GM21367 (cell line): ENCODE measurements around the gene TRAIP.
"Not testable (repeated sequence)": the region's sequence is repeated elsewhere in the genome, so short reads cannot be mapped to it uniquely, and the experiment has no call there.

Experiments
- ATAC-seq: cut with Tn5 transposase; IDR thresholded peaks from one replicate; pipeline ENCODE4 v1.9.1; 2021; ENCODE audit not compliant: unreplicated experiment

TRAIP gene

GRCh38 chr3:49856181-49857005 is at the start of gene TRAIP:
Gene TRAIP (minus strand): TSS chr3:49856564. CDS start chr3:49856453, 111 bp downstream.
- peak; percentile 91 for ATAC-seq

DNA sequence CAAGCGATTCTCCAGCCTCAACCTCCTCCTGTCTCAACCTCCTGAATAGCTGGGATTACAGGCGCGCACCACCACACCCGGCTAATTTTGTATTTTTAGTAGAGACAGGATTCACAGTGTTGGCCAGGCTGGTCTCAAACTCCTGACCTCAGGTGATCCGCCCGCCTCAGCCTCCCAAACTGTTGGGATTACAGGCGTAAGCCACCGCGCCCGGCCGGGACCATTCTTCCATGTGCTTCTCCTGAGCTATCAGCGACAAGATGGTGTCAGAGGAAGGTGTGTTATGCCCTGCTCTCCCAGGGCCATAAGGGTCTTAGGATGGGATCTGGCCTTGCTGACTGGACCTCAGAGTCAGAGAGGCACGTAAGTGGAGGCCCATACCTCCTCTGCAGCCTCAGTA is 48.1 kb upstream of the TRAIP start:
- not testable (repeated sequence) for ATAC-seq

DNA sequence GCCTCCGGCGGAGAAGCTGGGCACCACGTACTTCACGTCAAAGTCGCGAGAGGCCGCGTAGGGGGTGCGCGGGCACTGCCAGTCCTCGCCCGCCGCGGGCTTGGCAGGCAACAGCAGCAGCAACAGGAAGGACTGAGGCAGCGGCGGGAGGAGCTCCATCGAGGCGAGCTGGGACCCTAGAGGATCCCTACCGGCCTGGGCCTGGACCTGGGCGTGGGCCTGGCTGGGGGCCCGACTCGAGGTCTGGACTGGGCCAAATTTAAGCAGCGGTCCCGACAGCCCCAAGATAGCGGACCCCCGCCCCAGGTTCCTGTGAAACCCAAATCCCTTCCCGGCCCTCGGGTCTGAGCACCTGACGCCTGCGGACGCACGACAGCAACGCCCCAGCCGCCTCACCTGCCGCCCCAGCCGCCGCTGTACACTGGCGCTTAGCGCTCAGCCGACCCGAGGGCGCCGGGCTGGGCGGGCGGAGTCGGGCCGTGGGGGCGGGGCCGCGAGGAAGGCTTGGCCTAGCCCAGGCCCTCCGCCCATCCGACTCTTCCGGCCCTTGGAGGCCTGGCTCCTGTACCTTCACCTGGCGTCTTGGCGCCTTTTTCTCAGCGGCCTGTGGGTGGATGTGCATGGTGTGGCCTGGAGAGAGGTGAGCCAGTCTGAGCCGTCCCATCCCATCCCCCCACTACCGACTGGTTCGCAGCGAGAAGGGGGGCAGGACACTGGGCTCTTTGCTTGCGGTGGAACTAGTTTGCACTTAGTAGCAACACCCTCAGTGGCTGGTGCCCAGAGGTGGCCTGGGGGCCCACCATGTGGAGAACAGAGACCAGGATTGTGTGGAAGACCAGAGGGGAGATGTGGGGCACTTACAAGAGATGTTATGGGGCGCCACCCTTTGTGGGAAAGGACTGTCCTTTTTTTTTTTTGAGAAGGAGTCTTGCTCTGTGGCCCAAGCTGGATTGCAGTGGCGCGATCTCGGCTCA is 47.4 kb upstream of the TRAIP start, which contains the start of gene MST1R:
TSS of gene MST1R (minus strand) at position 423 of the 974 bp plus-strand sequence. CDS start at position 159, 264 bp downstream.
- ATAC-seq: no peak

DNA sequence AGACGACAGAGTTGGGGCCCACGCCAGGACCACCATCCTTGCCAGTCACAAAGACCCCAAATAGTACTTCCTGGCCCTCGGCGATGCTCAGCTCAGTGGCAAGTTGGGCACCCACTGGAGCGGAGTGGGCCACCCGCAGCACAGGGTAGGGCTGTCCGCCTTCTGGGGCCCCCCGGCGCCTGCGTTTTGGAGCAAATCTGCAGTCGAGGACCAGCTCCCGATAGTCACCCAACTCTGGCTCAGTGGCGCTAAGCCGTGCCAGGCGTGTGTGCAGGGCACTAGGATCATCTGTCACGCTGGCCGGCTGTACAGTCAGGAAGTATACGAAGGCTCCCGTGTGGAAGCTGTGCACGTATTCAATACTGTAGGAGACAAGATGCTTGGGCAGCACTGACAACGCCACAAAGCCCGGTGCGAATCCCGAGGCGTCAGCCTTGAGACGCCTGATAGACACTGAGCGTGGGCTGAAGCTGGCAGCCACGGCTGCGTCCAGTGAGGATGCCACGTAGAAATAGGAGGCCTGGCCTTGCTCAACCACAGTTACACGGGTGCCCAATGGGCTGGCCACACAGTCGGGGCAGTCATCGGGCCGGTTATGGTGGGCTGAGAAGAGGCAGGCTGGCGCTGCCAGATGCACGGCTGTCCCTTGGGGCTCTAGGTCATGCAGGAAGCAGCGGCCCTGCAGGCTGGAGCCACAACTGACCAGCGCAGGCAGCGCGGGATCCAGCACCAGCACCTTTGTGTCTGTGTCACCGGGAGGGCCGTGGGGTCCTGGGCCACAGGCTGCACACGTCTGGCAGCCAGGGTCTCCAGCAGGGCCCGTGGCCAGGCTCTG is 46.4 kb upstream of the TRAIP start:
- ATAC-seq: no peak

DNA sequence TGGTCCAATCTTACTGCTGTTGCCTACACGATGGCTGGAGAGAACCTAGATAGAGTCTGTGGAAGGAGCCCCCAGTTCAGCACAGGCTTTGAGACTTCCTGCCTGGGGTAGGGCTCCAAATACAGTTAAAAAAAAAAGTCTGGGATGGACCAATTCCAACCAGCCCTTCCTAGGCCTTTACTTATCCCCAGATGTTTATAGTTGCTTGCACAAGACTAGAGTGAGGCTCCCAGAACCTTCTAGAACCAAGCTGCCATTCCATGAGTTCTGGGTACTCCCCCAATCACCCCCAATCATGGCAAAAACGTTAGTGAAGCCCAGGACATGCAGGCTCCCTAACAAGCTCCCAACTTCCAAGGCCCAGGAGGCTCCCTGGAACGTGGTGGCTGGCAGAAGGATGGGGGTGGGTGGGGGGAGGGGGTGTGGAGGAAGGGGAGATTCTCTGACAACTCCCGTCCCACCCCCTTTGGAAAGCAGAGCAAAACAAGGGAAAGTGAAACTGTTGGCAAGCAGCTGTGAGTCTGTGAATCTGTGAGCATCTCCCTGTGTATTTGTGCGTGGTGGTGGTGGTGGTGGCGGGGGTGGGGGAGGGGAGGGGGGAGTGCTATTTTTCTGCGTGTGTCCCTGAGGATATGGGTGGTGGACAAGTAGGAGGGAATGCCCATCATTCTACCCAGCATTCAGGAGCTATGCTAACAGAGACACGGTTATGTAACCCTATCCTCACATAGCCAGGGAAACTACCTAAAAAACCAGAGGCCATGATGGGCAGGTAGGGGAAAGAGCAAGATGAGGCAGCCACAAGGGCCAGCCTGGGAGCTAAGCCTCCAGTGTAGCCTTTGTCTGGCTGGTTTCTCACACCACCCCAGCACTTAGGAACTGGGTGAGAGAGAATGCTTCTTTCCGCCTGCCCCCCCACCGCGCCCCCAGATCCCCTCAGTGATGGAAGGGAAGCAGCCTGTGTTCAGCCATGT is 45.3 kb upstream of the TRAIP start:
- ATAC-seq: no peak

GRCh38 chr3:49900491-49901153 is 44.3 kb upstream of the TRAIP start:
- ATAC-seq: no peak

DNA sequence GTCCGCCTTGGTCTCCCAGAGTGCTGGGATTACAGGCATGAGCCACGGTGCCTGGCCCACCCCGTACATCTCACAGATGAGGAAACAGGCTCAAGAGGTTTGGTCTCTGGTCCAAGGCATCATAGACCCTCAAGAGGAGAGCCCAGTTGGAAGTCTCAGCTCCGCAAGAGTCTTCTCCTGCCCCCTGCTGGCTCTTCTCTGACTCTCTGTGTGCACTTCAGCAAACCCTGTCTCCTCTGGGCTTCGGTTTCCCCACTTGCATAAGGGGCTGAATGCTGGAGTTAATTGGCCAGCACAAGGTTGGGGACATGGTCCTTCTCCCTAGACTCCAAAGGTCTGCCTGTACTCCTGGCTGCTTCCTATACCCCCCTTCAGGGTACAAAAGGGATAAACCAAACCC is 43.5 kb upstream of the TRAIP start:
- no peak for ATAC-seq

DNA sequence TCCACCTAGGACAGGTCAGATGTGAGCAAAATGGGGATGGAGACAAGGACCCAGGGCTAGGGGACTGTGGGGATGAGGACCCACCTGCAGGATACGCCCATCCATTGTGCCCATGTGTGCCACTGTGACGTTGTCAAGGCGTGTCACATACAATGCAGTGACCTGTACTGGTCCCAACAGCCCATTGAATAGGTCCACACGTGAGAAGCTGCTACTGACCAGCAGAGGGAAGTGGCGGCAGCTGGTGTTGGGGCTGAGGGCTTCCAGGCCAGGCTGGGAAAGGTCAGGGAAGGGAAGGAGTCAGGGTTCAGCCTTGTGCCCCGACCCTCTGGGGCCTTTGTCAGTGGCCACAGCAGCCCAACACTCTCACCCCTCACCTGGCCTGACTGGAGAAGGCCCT is 42.6 kb upstream of the TRAIP start:
- ATAC-seq: no peak

DNA sequence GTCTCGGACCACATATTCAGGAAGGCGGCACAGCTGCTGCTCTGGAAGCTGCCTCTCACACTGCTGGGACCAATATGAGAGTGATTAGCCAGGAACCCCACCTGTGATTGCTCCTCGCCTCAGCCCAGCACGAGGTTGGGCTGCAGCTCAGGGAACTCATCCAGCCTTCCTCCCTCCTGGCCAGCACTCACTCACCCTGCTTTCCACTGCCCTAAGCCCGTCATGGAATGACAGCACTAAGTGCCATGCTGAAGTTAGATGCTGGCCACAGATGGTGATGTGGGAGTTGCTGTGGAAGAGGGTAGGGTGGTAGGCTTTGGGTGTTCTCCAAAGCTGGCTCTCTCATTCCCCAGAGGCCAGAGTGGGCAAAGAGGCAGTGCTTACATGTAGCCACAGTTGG is 40.0 kb upstream of the TRAIP start:
- ATAC-seq: no peak

DNA sequence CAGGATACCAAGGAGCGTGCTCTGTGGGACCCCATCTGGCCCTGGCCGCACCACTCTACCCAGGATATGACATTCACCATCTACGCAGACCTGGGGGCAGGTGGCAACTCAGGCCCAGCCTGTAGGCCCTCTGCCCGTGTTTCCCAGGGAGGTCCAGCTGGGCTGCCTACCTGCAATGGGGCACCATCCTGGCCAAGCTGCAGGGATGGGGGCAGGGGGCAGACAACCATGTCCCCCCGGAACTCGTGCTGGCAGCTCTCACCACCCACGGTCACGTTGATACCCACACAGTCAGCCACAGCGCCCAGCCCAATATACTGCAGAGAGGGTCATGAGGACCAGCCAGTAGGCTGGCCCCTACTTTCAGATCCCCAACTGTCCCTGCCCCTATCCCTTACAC is 39.4 kb upstream of the TRAIP start:
- ATAC-seq: no peak

- ATAC-seq: no peak
Observed at GRCh38 chr3:49889296-49889695, 32.9 kb upstream of the TRAIP start.

DNA sequence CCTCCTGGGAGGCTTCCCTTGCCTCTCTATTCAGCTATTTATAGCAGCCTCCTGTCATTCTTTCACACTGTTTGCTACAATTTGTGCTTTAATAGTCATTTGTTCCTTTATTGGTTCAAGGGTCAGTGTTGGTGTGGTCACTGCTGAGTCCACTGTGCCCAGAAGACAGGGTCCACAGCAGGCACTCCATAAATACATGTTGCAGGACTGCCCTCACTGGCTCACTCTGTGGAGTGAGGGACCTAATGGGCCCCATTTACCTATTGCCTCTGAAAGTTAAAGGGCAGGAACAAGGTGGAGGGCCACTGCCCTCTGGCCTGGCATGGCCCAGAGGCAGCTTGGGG is 30.5 kb upstream of the TRAIP start:
- ATAC-seq: no peak

DNA sequence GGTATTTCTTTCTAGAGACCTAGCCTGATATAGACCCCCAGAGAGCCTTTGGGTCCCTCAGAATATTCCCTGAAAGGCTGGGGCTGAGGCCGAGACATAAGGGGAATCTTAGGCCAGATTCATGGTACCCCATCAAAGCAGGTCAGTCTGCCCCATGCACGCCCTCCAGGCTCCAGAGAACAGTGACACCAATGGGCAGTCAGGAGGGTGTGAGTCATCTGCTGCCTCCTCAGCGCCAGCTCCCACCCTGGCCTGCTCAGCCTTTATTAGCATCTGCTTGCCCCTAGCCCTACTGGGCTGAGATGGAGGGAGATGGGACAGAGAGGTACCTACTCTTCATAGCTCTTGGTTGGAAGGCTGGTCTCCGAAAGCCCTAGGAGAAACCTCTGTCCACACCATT is 27.6 kb upstream of the TRAIP start:
- ATAC-seq: no peak

- ATAC-seq: no peak
Observed at GRCh38 chr3:49882166-49882565, 25.8 kb upstream of the TRAIP start.

DNA sequence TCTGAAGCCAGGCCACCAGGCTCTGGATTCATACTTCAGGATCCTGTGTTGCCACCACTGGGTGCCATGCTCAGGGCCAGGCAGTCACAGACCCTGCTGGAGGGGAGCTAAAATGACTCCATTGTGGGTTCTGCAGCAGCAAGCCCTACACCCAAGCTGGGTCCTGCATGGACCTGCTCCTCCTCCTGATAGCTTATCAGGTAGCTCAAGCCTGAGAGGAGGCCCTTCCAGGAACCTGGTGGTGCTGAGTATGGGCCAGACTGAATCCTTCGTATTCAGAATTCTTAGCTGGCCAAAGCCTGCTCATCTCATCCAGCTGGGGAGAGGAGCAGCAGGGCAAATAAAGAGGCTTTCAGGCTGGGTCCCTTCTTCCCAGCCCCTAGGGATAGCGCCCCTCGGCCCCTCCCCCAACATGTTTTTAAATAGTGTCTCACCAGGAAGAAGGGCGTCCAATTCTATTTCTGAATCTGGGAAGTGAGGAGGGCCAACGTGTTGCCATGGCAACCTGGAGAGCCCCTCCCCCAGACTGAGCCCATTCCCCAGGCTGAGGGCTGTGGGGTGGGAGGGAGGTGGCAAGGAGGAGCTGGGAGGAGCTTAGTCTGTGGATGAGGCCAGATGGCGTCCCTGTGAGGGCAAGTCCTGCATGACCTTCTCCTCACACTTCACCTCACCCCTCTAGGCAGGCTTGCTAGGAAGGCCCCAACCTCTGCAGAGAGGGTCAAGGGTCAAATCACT is 24.4 kb upstream of the TRAIP start:
- ATAC-seq: no peak

GRCh38 chr3:49879721-49880120 is 23.4 kb upstream of the TRAIP start:
- no peak for ATAC-seq

DNA sequence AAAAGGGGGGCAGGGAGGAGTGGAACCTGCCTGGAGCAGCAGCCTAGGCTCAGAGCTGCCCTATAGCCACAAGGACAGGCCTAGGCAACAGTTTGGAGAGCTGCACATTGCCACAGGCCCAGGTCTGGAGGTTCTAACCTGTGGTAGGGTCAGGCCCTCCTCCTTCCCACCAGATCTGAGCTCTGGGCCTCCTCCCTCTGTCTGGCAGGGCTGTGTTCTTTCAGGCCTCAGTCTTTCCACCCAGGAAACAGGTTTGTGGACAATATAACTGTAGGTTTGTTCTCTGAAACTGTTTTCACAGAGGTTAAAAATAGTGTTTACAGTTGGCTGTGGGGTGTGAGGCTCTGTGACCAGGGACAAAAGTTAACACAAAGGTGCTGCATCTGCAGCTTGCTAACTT is 22.3 kb upstream of the TRAIP start:
- ATAC-seq: no peak

- no peak for ATAC-seq
Observed at GRCh38 chr3:49877716-49878115, 21.4 kb upstream of the TRAIP start.

GRCh38 chr3:49876567-49876966 is 20.2 kb upstream of the TRAIP start:
- no peak for ATAC-seq
